HL-60 (cell line): ENCODE results near the gene HDC.

Source experiments
- CTCF ChIP-seq: IDR thresholded peaks from one replicate; pipeline ENCODE4 v1.5.1; 2011; ENCODE audit warnings: low read length, control low read depth, inconsistent platforms; ENCODE audit not compliant: insufficient read depth
- GABPA ChIP-seq: IDR thresholded peaks from 2 replicates; pipeline ENCODE4 v1.6.1; 2012; ENCODE audit warnings: low read depth
- POLR2AphosphoS5 ChIP-seq: IDR thresholded peaks from 2 replicates; pipeline ENCODE4 v1.6.1; 2012; ENCODE audit warnings: low read depth
- REST ChIP-seq: IDR thresholded peaks from 2 replicates; pipeline ENCODE4 v1.6.1; 2012; ENCODE audit warnings: low read depth; ENCODE audit not compliant: insufficient replicate concordance

- no peak for TF ChIP-seq CTCF
- TF ChIP-seq POLR2AphosphoS5: no peak
- no peak for TF ChIP-seq GABPA
- TF ChIP-seq REST: no peak
These were observed 4.5 kb downstream of the HDC start for GRCh38 chr15:50260969-50261496.
